RKO (cell line): ENCODE data around the gene LRP1.
"Not testable (repeated sequence)": the region's sequence is repeated elsewhere in the genome, so short reads cannot be mapped to it uniquely, and the experiment has no call there.

Source experiments
- DNase-seq: peaks from one replicate; pipeline ENCODE4 v3.0.0-alpha.2; 2016; ENCODE audit warnings: low spot score

LRP1 gene

DNA sequence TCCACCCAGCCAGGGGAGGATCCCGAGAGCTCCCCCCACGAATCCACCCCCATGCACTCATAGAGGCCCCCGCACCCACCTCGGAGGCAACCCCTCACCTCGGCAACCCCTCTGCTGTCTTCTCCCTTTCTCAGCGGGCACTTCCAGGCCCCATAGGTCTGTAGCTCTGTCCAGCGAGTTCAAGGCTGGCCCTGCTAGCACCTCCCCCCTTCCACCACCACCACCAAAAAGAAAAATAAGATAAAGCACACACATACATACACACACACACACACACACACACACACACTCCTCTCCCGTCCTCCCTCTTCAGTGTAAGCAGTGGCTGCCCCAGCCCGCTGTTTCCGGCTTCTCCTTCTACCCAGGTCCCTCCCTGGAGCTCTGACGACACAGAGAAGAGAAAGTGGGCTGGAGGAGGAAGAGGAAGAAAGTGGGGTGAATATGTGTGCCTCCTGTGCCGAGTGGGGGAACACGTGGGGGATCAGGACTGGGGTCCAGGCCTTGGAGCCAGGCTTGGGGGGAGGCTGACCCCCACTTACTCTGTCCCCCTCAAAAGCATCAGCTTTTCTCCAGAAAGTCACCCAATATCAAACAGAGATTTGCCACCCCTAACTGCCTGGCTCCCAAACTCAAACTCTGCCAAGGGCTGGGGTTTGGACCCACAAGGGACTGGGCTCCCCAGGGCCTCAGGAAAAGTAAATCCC lies 17.1 kb upstream of the LRP1 start, which contains the start of gene STAT6:
TSS of gene STAT6 (minus strand) at position 332 of the 704 bp plus-strand sequence. CDS start 3,084 bp downstream, outside the sequence.
- DNase-seq: peak; percentile 83

DNA sequence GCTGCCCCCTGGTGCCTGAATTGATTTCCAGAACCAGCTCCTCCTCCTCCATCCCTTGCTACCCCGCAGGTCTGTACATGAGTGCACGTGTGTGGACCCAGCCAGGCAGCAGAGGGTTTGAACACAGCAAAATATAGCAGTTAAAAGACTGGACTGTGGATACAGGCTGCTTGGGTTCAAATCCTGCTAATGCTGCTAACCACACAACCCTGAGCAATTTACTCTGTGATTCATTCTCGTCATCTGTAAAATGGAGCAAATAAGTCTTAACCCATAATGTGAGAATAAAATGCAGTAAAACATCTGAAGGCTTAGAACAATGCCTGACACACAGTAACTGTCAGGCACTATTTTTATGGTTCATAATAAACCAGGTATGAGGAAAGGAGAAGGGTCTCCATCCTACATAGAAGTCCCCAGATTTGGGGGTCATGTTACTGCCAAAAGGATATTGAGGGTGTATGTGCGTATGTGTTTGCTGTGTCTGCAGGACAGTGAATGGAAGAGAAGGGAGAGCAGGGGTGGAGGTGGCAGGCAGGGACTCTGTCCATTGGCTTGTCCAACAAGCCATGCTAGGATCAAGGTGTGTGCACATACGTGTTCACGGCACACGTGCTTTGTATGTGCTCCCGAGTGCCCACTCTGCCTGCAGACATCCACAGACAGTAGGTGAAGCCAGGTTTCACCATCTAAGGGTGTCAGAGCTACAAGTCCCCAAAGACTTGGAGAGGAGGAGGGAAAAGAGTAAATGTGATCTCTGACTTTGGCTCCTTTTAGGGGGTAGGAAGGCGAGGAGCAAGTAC lies 15.6 kb upstream of the LRP1 start:
- DNase-seq: no peak

DNA sequence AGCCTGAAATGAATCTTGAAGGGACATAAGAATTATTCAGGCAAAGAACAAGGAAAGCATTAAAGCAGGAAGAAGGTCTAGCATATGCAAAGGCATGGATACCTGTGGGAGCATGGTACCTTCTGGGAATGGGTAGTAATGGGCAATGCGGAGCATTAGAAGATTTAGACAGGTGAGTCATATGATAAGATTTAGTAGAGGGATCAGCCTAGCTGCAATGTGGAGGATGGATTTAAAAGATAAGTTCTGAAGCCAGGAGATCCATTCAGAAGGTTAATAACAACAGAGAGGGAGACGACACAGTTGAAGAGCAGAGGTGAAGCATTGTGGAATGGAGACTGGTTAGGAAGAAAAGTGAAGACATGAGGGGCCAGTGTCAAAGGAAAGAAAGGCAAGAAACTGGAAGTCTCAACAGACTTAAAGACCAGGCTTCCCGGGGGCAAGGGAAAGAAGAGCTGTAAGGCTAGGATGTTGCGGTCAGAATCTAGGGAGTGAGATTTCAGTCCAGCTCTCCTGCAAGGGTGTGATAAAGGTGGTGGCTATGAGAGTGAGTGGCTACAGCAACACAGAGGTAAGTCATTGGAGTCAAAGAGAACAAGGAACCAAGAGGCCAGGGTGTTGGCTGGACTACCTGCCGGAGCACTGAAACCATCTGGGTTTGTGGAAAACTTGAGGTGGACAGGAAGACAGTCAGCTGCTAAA lies 11.6 kb upstream of the LRP1 start:
- DNase-seq: no peak

DNA sequence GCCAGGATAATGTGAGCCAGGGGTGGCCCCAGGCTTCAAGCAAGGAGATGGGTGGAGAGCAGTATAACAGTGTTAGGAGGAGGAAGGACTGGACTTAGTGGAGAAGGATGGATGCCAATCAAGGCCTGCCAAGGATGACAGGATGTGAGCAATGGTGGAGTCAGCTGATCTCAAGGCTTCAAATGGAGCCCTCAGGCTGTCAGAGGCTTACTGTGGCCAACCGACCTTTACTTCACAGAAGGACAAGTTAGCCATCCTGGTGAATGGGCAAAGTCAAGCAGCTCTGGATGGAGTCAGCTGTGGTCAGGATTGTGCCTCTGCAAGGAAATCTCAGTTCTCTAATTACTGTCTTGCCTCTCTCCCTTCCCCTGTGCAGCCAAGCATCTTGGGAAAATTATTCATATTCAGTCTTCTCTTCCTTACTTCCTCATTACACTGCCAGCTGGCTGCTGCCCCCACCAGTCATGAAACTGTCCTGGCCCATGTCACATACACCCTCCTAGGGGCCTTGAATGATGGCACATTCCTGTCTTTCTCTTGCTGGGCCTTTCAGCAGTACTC lies 9.5 kb upstream of the LRP1 start:
- peak; percentile 75 for DNase-seq

DNA sequence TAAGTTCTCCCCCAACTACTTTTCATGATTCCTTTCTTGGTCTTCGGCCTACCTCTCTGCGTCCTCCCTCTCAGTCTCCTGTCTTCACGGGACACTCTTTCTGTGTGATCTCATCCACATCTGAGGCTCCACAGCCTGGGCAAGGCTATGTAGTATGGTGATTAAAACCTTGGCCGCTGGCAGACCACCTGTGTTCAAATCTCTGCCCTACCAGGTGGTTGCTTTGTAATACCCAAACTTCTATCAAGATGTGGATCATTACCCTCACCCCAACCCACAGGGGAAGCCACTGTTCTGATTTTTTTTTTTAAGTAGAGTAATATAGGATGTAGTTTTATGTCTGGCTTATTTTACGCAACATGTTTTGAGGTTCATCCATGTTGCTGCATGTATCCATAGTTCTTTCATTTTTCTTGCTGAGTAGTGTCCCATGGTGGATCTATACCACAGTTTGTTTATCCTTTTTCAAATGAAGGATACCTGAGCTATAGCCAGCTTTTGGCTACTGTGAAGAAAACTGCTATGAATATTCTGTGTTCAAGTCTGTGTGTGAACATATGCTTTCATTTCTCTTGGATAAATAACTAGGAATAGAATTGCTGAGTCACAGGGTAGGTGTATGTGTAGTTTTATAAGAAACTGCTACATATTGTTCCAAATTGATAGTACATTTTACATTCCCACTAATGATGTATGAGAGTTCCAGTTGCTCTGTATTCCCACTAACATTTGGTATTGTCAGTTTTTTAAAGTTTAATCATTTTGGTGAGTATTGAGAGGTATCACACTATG lies 8.8 kb upstream of the LRP1 start:
- DNase-seq: no peak

DNA sequence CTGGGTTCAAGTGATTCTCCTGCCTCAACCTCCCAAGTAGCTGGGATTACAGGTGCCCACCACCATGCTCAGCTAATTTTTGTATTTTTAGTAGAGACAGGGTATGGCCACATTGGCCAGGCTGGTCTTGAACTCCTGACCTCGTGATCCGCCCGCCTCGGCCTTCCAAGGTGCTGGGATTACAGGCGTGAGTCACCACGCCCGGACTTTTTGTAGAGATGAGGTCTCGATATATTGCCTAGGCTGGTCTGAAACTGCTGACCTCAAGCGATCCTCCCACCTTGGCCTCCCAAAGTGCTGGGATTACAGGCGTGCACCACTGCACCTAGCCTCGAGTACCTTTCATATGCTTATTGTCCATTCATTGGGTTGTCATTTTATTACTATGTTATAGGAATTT lies 7.6 kb upstream of the LRP1 start:
- DNase-seq: not testable (repeated sequence)

DNA sequence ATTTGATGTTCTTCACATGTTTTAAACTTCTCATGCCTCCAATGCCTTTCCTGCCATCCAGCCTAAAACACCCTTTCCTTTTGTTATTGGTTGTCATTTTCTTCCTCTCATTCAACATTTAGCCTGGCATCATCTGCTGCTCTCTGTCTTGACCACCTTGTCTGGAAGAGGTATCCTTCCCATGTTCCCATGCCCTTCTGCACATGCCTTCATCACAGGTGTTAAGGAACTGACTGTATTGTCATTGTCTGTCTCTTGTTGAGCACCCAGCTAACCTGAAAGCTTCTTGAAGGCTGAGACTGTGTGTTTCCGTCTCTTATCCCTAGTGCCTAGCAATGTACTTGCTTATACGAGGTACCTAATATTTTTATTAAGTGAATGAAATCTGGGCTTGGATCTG lies 4.5 kb upstream of the LRP1 start:
- no peak for DNase-seq

DNA sequence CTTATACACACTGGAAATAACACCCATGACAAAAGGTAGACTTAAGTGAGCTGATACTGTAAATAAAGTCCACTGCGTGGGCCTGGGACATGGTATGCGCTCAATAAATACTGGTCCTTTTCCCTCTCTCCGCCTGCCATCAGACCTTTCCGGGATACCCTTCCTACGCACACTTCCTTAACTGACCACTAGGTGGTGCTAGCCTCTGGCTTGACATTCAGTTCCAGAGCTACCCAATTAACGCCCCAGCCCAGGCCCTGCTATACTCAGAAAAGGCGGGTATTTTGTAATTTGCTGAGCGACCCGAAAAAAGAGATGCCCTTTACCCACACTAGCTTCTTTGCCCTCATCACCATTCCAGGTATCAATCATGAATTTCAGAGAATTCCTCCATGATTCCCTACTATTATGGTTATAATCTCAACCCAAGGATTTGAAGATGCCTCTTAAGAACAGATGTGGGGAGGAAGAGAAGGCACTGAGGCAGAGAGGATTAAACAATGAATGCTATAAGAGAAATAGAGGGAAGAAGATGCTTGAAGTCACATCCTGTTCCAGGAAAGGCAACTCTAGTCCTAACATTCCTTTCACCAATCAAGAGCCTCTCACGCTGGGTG lies 3.9 kb upstream of the LRP1 start:
- DNase-seq: peak; percentile 82

DNA sequence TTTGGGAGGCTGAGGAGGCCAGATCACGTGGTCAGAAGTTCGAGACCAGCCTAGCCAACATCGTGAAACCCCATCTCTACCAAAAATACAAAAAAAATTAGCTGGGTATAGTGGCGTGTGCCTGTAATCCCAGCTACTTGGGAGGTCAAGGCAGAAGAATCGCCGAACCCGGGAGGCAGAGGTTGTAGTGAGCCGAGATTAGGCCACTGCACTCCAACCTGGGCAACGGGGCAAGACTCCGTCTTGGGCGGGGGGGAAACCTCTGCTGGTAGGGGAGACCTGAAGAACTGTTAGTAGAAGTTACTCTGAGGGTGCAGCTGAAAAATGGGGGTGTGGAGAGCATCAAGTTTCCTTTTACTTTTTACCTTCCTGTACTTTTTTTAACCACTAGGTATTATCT lies 2.2 kb upstream of the LRP1 start:
- no peak for DNase-seq

DNA sequence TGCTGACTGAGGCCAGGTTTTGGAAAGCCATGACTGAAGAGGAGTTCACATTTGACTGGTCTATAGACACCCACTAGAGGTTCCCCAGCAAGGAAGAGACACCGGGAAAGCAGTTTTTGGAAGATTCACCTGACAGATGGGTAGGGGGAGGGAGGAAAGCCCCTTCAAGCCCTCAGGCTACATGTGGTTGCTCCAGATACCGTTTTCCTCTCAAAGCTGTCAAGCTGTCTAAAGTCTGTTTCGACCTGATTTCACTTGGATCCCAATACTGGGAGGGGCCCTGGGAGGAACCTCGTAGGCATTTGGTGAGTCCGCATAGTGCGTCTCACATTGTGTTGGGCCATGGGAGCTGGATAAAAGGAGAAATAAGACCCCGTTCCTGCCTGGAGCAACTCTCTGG lies 1.7 kb upstream of the LRP1 start:
- no peak for DNase-seq

DNA sequence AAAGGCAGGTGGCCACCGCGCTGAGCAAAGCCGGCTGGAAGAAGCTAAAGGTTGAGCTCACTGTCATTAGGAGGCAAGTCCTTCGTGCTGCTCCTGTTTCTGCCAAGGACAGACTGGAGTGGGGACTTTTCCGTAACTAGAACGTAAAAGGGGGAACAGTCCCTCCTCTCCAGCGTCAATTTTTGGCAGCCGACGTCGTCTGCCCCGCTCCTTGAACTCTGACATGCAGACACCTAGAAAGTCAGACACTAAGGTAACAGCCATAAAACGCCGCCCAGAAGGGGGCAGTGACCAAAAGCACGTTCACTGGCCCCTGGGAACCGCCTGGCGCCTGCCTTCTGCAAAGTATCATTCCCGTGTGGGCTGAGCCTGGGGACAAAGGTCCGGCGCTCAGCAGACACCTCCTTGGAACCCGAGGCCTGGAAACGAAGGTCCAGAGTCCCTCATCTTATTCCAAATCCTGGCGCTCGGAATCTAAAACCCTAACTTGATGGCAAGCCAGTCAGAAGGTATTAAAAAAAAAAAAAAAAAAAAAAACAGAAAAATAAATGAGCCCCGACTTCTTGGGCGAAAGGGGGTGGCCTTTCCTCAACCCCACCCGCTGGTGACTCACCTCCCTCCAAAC lies 1.1 kb upstream of the LRP1 start:
- peak; percentile 76 for DNase-seq

DNA sequence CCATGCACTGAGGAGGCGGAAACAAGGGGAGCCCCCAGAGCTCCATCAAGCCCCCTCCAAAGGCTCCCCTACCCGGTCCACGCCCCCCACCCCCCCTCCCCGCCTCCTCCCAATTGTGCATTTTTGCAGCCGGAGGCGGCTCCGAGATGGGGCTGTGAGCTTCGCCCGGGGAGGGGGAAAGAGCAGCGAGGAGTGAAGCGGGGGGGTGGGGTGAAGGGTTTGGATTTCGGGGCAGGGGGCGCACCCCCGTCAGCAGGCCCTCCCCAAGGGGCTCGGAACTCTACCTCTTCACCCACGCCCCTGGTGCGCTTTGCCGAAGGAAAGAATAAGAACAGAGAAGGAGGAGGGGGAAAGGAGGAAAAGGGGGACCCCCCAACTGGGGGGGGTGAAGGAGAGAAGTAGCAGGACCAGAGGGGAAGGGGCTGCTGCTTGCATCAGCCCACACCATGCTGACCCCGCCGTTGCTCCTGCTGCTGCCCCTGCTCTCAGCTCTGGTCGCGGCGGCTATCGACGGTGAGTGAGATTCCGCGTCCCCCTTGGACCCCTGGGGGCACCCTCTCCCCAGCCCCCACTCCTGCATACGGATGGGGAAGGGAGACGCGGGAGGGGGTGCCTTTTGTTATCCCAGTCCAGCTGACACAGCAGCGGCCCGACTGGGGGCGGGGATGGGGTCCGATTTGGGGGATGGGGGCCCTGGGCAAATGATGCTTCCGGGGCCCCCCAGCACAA lies 400 bp downstream of the LRP1 start:
- DNase-seq: no peak

DNA sequence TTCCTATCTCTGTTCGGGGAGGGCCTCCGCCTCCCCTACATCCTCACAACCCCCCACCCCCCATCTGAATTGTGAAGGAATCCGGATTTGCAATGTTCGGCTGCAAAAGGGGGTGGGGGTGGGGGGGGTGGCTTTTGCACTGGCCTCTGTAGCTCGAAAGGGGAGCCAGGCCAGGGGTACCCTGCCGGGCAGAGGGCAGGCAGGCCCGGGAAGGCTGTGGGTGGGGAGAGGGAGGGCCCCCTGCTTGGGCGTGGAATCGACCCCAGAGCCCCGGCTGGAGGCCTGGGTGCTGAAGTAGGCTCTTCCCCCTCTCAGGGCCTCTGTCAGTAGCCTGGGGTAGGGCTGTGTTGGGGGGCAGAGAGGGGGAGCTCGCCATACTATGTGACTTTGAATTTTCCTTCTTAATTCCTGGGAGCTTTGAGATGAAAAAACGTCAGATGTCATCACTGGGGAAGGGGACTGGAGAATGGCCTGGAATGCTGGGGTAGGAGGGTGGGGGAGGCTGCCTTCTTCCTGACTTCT lies 1.1 kb downstream of the LRP1 start:
- DNase-seq: no peak

DNA sequence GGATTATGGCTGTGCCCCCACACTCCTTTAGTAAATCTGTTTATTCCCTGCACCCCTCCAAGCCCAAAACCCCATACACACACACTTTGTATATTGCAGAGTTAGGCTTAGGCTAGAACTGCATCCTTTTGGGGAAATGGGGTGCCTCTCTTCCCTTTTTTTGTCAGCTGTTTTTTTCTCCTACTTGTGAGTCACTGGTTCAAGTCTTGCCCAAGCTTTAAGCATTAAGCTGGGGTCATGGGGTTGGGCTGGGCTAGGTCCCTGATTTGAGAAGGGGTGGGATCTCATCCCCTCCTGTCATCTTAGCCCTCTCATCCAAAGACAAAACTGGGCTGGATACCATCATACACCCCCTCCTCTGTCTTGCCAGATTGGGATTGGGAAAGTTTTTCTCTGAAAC lies 1.6 kb downstream of the LRP1 start:
- peak; percentile 63 for DNase-seq

DNA sequence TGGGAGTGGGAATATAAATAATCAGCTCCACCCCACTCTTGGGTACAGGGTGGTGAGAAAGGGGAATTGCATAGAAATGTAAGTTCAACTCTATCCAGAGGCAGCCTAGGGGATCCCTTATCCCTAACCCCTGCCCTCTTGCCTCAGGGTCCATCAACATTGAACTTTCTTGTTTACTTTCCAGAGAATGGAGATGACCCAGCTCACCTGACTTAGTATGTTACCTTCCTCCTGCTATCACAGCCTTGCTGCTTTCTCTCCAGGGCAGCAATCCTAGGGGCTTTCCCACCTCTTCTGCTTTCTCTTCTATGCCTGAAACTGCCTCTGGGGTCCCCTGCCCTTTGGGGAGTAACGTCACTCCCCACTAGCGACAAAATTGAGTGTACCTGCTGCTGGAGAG lies 2.7 kb downstream of the LRP1 start:
- DNase-seq: no peak

DNA sequence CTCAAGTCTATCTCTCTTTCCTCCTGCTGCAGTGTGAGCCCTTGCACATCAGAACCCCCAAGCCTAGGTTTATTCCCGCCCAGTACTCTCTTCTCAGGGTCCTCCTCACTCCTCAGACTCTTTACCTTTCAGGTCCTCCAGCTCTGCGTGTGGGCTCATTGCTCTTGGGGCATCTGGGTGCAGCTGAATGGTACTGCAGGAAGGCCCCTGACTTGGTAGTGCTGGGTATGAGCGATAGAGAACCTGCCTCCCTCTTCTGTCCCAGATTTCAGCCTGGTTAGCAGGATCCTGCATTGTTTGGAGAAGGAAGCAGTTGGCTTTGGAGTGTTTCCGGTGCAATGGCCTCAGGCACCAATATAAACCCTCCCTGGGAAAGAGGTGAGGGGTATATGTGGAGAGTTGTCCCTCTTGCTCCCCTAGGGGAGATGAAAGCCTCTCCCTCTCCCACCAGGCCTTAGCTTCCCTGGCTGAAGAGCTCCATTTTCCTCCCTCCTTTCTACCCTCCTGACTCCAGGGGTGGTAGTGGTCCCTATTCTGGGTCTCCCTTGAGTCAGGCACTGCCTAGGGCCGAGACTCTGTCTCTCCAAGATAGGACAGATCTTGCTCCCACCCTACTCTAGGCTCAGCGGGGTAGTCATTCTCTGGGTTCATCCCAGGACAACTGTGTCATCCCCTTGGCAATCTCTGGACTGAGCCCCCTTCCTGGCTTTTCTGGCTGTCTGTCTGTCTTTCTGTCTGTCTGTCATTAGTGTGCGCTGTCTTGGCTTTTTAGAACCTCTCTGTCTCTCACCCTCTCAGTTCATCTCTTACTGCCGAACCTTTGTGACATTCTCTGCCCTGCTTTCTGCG lies 3.8 kb downstream of the LRP1 start:
- DNase-seq: no peak

DNA sequence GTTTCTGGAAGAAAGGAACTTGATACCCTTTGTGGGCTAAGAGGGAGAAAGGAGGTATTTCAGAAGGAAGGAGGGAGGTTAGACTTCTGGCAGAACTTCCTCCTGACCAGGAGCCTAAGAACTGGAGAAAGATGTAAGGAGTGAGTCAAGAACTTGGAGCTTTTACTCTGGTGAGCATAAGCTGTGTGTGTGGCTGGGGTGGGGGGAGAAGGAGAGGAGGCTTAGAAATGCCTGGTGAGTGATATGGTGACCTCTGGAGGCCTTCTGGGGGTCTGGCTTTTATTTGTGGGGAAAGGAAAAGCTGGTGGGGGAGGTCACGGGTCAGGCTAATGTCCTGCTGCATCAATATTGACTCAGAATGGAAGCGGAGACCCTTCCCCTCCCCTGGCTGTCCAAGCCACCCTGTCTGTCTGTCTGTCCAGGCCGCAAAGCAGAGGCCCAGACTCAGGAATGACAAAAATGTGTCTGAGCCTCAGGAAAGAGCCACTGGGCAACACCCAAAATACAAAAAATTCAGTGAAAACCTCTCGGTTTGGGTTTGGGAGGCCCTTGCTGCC lies 4.8 kb downstream of the LRP1 start:
- DNase-seq: no peak

DNA sequence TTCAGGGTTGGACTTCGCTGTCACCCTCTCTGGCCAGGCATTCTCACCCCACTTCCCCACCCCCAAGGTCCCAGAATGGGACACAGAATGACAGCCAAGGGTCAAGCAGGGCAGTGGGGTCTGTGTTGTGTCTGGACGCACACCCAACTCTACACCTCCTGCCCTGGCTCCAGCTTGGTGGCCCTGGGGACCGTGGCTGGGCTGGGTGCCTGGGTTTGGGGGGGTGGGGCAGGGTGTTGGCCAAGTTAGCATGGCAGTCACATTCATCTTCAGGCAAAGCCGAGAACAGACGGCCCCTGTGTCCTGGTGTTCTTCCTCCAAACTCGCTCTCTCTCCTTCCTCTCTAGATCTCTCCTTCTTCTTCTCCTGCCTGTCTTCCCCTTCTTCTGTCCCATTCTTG lies 5.6 kb downstream of the LRP1 start:
- DNase-seq: no peak

DNA sequence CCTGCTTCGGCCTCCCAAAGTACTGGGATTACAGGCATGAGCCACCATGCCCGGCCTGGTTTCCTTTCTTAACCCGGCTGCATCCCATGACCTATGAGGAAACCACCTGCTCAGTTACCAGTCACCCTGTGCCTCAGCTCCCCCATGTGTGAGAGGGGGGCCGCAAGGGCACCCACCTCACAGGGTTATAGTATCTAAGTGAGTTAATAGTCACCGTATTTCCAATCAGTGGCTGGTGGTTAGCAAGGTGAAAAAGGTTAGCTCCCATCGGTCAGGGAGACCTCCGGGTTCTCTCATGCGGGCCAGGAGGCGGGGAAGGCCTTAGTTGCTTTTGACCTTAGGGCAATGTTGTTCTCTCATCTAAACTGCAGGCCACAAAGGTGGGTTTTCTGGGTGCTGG lies 6.7 kb downstream of the LRP1 start:
- no peak for DNase-seq
